HepG2 (cell line): ENCODE measurements around the gene BACE1-AS. TPM values are rescaled to one million over a fixed set of nuclear protein-coding genes. Genes with fewer than 3 reads are reported as not detected.
A peak's percentile ranks its signal among the peaks of the same experiment; 100 is the strongest.

Experiments used
- AGO2 ChIP-seq: fragments of 200-400 bp; formaldehyde crosslinking; optimal IDR thresholded peaks from 2 replicates; pipeline ENCODE3; 2017; ENCODE audit warnings: mild to moderate bottlenecking, low read depth, low read length, moderate library complexity
- ATF1 ChIP-seq: IDR thresholded peaks from 2 replicates; pipeline ENCODE4 v1.6.1; 2016; ENCODE audit warnings: mild to moderate bottlenecking, control low read depth
- FOXP1 ChIP-seq, 2 experiments: fragments of 450-650 bp in 1 of 2; IDR thresholded peaks; 2 replicates each; pipeline ENCODE4 v1.6.1; 2017 to 2018; ENCODE audit warnings: antibody characterized with exemption in 1 of 2
- KLF9 ChIP-seq: IDR thresholded peaks from 2 replicates; pipeline ENCODE4 v1.6.1; 2016; ENCODE audit warnings: low read depth
- TSC22D2 ChIP-seq: sonication (generic); formaldehyde crosslinking; IDR thresholded peaks from 2 replicates; pipeline ENCODE4 v1.5.1; 2020; ENCODE audit warnings: missing genetic modification reagents, mild to moderate bottlenecking, borderline replicate concordance
- ZIK1 ChIP-seq: sonication (generic); formaldehyde crosslinking; IDR thresholded peaks from 2 replicates; pipeline ENCODE4 v1.5.0; 2020; ENCODE audit warnings: mild to moderate bottlenecking, low read depth, missing genetic modification reagents, borderline replicate concordance
- ZNF263 ChIP-seq: sonication (generic); formaldehyde crosslinking; IDR thresholded peaks from 2 replicates; pipeline ENCODE4 v1.4.0; 2020; ENCODE audit warnings: missing genetic modification reagents
- ZNF44 ChIP-seq: sonication (generic); formaldehyde crosslinking; IDR thresholded peaks from 2 replicates; pipeline ENCODE4 v1.5.1; 2020; ENCODE audit warnings: mild to moderate bottlenecking, missing genetic modification reagents
- ZNF674 ChIP-seq: sonication (generic); formaldehyde crosslinking; IDR thresholded peaks from 2 replicates; pipeline ENCODE4 v1.5.0; 2020; ENCODE audit warnings: low read depth, mild to moderate bottlenecking, missing genetic modification reagents
- ZZZ3 ChIP-seq: sonication (generic); formaldehyde crosslinking; IDR thresholded peaks from 2 replicates; pipeline ENCODE4 v1.4.0; 2020; ENCODE audit warnings: missing genetic modification reagents, mild to moderate bottlenecking, borderline replicate concordance
- polyA plus RNA-seq, 8 experiments: library from polyadenylated mRNA; depleted of rRNA in 3 of 8; stranded (reverse) in 7 of 8; unstranded in 1 of 8; fragments of >200 nt; fragmentation: Illumina TruSeq in 4 of 8; extraction: Trizol in 4 of 8; gene quantifications; 2 replicates each; pipeline versions ENCODE4 v1.2.1 to v1.2.3, GENCODE V29; 2011 to 2016; ENCODE audit warnings: low read depth in 4 of 8, missing spikeins in 1 of 8, mixed read lengths in 1 of 8; ENCODE audit not compliant: insufficient read depth in 1 of 8
- total RNA-seq, 5 experiments: library from RNA; depleted of rRNA; stranded (reverse); fragments of >200 nt; fragmentation: Illumina TruSeq; extraction: Trizol; gene quantifications; 2 replicates each; pipeline ENCODE4 v1.2.3, GENCODE V29; 2016; ENCODE audit warnings: low read depth in 1 of 5
- TF ChIP-seq, protein P1 (sequence below): conservative IDR thresholded peaks from 2 replicates; pipeline ENCODE4 v1.6.1; 2018; ENCODE audit warnings: missing genetic modification reagents
- TF ChIP-seq, protein P2 (sequence below): sonication (generic); formaldehyde crosslinking; IDR thresholded peaks from 2 replicates; pipeline ENCODE4 v1.4.0; 2020; ENCODE audit warnings: missing genetic modification reagents, borderline replicate concordance
- TF ChIP-seq, protein P3 (sequence below): sonication (generic); formaldehyde crosslinking; IDR thresholded peaks from 2 replicates; pipeline ENCODE4 v1.4.0; 2020; ENCODE audit warnings: mild to moderate bottlenecking, missing genetic modification reagents
- TF ChIP-seq, protein P4 (sequence below): sonication (generic); formaldehyde crosslinking; conservative IDR thresholded peaks from 2 replicates; pipeline ENCODE4 v1.8.0; 2022; ENCODE audit warnings: missing genetic modification reagents
- TF ChIP-seq, protein P5 (sequence below): sonication (generic); formaldehyde crosslinking; IDR thresholded peaks from 2 replicates; pipeline ENCODE4 v1.4.0; 2020; ENCODE audit warnings: missing genetic modification reagents, mild to moderate bottlenecking, borderline replicate concordance
- TF ChIP-seq, protein P6 (sequence below): sonication (generic); formaldehyde crosslinking; IDR thresholded peaks from 2 replicates; pipeline ENCODE4 v1.5.1; 2020; ENCODE audit warnings: missing genetic modification reagents, mild to moderate bottlenecking, borderline replicate concordance

BACE1-AS gene
- total and polyA plus RNA-seq, 2 of the 13 experiments (the other 11 are each of a cell fraction or from before 2014, with no cell fraction given), result 2.0 to 3.9 TPM

DNA sequence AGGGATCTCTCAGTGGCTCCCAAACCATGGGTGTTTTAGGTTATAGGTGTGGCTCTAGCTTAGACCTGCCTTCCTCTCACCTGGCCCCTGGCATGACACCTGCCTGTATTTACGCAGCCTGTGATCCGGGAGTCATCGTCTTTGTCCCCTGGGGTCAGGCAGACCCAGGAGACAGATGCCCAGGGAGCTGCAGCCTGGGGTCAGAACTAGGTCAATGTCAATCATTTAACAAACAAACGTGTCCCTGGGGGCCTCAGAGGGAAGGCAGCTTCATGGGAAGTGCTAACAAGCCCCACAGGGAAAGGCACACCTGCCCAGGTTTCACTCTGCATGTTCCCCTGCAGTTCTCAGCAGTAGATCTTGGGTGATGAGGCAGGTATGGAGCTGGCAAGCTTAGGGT, 12.0 kb downstream of the BACE1-AS start (continued):
- TF ChIP-seq TSC22D2, result no peak
- TF ChIP-seq ZNF674 (CRISPR knock-in tag), result no peak
- 0 out of 2 replicates have a peak, but pooled peaks have one; percentile 19 for TF ChIP-seq ZNF263 (CRISPR knock-in tag)
- no peak for TF ChIP-seq ZZZ3 (CRISPR knock-in tag)
- TF ChIP-seq, protein P1, sequence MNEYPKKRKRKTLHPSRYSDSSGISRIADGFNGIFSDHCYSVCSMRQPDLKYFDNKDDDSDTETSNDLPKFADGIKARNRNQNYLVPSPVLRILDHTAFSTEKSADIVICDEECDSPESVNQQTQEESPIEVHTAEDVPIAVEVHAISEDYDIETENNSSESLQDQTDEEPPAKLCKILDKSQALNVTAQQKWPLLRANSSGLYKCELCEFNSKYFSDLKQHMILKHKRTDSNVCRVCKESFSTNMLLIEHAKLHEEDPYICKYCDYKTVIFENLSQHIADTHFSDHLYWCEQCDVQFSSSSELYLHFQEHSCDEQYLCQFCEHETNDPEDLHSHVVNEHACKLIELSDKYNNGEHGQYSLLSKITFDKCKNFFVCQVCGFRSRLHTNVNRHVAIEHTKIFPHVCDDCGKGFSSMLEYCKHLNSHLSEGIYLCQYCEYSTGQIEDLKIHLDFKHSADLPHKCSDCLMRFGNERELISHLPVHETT (CRISPR knock-in tag), result no peak
- TF ChIP-seq, protein P2, sequence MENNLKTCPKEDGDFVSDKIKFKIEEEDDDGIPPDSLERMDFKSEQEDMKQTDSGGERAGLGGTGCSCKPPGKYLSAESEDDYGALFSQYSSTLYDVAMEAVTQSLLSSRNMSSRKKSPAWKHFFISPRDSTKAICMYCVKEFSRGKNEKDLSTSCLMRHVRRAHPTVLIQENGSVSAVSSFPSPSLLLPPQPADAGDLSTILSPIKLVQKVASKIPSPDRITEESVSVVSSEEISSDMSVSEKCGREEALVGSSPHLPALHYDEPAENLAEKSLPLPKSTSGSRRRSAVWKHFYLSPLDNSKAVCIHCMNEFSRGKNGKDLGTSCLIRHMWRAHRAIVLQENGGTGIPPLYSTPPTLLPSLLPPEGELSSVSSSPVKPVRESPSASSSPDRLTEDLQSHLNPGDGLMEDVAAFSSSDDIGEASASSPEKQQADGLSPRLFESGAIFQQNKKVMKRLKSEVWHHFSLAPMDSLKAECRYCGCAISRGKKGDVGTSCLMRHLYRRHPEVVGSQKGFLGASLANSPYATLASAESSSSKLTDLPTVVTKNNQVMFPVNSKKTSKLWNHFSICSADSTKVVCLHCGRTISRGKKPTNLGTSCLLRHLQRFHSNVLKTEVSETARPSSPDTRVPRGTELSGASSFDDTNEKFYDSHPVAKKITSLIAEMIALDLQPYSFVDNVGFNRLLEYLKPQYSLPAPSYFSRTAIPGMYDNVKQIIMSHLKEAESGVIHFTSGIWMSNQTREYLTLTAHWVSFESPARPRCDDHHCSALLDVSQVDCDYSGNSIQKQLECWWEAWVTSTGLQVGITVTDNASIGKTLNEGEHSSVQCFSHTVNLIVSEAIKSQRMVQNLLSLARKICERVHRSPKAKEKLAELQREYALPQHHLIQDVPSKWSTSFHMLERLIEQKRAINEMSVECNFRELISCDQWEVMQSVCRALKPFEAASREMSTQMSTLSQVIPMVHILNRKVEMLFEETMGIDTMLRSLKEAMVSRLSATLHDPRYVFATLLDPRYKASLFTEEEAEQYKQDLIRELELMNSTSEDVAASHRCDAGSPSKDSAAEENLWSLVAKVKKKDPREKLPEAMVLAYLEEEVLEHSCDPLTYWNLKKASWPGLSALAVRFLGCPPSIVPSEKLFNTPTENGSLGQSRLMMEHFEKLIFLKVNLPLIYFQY (CRISPR knock-in tag), result no peak
- TF ChIP-seq, protein P3, sequence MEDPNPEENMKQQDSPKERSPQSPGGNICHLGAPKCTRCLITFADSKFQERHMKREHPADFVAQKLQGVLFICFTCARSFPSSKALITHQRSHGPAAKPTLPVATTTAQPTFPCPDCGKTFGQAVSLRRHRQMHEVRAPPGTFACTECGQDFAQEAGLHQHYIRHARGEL (CRISPR knock-in tag), result no peak
- TF ChIP-seq ATF1 (CRISPR knock-in tag), result no peak
- TF ChIP-seq FOXP1 (IDR thresholded peaks at IDR 0.05), result no peak
- TF ChIP-seq FOXP1 (CRISPR knock-in tag; IDR thresholded peaks at IDR 0.05), result 0 out of 2 replicates have a peak, but pooled peaks have one; percentile 38
- no peak for TF ChIP-seq ZNF44 (CRISPR knock-in tag)
- TF ChIP-seq, protein P4, sequence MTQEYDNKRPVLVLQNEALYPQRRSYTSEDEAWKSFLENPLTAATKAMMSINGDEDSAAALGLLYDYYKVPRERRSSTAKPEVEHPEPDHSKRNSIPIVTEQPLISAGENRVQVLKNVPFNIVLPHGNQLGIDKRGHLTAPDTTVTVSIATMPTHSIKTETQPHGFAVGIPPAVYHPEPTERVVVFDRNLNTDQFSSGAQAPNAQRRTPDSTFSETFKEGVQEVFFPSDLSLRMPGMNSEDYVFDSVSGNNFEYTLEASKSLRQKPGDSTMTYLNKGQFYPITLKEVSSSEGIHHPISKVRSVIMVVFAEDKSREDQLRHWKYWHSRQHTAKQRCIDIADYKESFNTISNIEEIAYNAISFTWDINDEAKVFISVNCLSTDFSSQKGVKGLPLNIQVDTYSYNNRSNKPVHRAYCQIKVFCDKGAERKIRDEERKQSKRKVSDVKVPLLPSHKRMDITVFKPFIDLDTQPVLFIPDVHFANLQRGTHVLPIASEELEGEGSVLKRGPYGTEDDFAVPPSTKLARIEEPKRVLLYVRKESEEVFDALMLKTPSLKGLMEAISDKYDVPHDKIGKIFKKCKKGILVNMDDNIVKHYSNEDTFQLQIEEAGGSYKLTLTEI (CRISPR knock-in tag), result no peak
- TF ChIP-seq, protein P5, sequence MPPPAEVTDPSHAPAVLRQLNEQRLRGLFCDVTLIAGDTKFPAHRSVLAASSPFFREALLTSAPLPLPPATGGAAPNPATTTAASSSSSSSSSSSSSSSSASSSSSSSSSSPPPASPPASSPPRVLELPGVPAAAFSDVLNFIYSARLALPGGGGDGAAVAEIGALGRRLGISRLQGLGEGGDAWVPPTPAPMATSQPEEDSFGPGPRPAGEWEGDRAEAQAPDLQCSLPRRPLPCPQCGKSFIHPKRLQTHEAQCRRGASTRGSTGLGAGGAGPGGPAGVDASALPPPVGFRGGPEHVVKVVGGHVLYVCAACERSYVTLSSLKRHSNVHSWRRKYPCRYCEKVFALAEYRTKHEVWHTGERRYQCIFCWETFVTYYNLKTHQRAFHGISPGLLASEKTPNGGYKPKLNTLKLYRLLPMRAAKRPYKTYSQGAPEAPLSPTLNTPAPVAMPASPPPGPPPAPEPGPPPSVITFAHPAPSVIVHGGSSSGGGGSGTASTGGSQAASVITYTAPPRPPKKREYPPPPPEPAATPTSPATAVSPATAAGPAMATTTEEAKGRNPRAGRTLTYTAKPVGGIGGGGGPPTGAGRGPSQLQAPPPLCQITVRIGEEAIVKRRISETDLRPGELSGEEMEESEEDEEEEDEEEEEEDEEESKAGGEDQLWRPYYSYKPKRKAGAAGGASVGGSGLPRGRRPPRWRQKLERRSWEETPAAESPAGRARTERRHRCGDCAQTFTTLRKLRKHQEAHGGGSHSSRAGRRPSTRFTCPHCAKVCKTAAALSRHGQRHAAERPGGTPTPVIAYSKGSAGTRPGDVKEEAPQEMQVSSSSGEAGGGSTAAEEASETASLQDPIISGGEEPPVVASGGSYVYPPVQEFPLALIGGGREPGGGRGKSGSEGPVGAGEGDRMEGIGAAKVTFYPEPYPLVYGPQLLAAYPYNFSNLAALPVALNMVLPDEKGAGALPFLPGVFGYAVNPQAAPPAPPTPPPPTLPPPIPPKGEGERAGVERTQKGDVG (CRISPR knock-in tag), result no peak
- TF ChIP-seq KLF9, result no peak
- TF ChIP-seq ZIK1, result no peak
- TF ChIP-seq, protein P6, sequence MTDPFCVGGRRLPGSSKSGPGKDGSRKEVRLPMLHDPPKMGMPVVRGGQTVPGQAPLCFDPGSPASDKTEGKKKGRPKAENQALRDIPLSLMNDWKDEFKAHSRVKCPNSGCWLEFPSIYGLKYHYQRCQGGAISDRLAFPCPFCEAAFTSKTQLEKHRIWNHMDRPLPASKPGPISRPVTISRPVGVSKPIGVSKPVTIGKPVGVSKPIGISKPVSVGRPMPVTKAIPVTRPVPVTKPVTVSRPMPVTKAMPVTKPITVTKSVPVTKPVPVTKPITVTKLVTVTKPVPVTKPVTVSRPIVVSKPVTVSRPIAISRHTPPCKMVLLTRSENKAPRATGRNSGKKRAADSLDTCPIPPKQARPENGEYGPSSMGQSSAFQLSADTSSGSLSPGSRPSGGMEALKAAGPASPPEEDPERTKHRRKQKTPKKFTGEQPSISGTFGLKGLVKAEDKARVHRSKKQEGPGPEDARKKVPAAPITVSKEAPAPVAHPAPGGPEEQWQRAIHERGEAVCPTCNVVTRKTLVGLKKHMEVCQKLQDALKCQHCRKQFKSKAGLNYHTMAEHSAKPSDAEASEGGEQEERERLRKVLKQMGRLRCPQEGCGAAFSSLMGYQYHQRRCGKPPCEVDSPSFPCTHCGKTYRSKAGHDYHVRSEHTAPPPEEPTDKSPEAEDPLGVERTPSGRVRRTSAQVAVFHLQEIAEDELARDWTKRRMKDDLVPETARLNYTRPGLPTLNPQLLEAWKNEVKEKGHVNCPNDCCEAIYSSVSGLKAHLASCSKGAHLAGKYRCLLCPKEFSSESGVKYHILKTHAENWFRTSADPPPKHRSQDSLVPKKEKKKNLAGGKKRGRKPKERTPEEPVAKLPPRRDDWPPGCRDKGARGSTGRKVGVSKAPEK, result no peak
- no peak for TF ChIP-seq AGO2
